Testis (tissue), 2 donors: ENCODE measurements around the gene GALNT7.

Source experiments
- CTCF ChIP-seq, 3 experiments: fragments of 450-650 bp in 2 of 3; fragments of 200-600 bp in 1 of 3; sonication (generic) in 1 of 3; IDR thresholded peaks; one replicate each; pipeline ENCODE4 v1.5.1; 2016 to 2019; ENCODE audit warnings: antibody characterized with exemption in 3 of 3, mild to moderate bottlenecking in 2 of 3, moderate library complexity in 1 of 3
- POLR2A ChIP-seq: fragments of 450-650 bp; IDR thresholded peaks from one replicate; pipeline ENCODE4 v1.6.1; 2017; ENCODE audit warnings: antibody characterized with exemption, mild to moderate bottlenecking, moderate library complexity

- TF ChIP-seq POLR2A = no peak
- no peak for TF ChIP-seq CTCF (IDR thresholded peaks at IDR 0.05)
Observed at GRCh38 chr4:173135241-173135847, 33.3 kb upstream of the GALNT7 start.
